OCI-LY7 (cell line): ENCODE measurements around the gene TPX2.

Experiments
- CTCF ChIP-seq: fragments of 200-600 bp; sonication (generic); conservative IDR thresholded peaks from 2 replicates; pipeline ENCODE4 v1.5.1; 2014; ENCODE audit warnings: mild to moderate bottlenecking, antibody characterized with exemption, low read length, moderate library complexity, mixed read lengths
- EZH2phosphoT487 ChIP-seq: fragments of 200-600 bp; sonication (generic); IDR thresholded peaks from 2 replicates; pipeline ENCODE4 v1.6.1; 2018; ENCODE audit warnings: low read depth, borderline replicate concordance, mild to moderate bottlenecking, mixed run types, antibody characterized with exemption, low read length, moderate library complexity, mixed read lengths

DNA sequence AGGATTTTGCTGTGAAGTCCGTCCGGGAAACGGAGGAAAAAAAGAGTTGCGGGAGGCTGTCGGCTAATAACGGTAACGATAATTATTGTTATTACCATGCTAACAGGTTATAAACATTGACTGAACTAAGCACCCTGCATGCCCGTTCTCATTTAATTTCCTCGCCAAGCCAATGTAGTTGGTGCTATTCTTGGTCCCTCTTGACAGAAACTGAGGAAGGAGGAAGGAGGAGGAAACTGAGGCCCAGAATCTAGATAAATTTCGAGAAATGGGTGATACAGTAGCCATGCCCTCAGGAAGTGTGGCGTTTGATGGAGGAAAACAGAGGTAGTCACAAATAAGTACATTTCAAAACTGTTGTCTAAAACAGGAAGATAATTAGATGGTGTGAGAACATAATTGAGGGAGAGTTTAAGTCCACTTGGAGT lies 474 bp downstream of the TPX2 start:
- TF ChIP-seq CTCF = no peak; the same call in none of the 2 replicates
- TF ChIP-seq EZH2phosphoT487 = no peak
